Measurements from ENCODE around the gene SURF1. TPM values are rescaled to one million over a fixed set of nuclear protein-coding genes. Genes with fewer than 3 reads are reported as not detected.

SURF1 gene
- polyA plus RNA-seq, 1 experiment, result 46.1 TPM

DNA sequence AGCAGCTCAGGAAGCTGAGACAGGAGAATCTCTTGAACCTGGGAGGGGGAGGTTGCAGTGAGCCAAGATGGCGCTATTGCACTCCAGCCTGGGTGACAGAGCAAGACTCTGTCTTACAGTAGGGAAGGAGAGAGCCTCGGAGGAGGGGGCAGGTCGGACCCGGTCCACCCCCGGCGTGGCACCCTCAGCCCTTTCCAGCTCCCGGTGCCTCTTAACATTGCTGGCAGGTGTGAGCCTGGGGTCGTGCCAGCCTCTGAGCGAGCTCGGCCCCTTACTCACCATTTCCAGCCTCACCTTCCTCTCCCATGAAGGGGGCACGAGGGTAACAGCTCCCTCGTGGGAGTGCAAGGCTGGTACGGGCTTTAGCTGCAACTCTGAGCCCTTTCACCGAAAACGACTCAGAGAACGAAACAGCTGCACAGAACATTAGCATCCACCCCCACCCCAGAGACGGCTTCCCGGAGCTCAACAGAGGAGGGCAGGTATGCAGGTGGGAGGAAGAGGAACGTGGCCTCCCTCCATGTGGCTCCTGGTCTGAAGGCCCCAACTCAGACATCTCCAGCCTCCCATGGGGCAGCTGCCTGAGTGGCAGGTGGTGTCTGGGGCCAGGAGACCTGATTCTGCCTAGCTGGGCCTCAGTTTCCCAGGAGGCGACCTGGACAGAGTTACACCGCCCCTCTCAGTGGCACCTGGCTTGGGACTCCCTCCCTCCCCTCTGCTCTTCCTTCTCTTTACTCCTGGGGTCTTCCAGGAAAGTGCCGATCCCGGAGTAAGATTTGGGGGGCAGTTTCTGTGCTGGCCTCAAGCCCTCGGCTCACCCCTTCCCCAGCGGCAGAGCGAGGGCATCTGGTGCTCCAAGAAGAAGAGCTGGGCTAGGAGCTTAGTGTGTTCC, 52.8 kb downstream of the SURF1 start:
- Histone ChIP-seq H3K4me3 (ENCODE audit: low read depth, low read length) (no peak overlapping the region), H3K27me3 (ENCODE audit: control insufficient read depth, insufficient read depth, low read length) (no peaks in the 10 kb centered on the region; the same call in 1 of the 2 replicates), H3K36me3 (ENCODE audit: control insufficient read depth, insufficient read depth, low read length) (no peaks in the 10 kb centered on the region)
- DNase-seq (ENCODE audit: low read depth), result no peak
- TF ChIP-seq, protein P1, sequence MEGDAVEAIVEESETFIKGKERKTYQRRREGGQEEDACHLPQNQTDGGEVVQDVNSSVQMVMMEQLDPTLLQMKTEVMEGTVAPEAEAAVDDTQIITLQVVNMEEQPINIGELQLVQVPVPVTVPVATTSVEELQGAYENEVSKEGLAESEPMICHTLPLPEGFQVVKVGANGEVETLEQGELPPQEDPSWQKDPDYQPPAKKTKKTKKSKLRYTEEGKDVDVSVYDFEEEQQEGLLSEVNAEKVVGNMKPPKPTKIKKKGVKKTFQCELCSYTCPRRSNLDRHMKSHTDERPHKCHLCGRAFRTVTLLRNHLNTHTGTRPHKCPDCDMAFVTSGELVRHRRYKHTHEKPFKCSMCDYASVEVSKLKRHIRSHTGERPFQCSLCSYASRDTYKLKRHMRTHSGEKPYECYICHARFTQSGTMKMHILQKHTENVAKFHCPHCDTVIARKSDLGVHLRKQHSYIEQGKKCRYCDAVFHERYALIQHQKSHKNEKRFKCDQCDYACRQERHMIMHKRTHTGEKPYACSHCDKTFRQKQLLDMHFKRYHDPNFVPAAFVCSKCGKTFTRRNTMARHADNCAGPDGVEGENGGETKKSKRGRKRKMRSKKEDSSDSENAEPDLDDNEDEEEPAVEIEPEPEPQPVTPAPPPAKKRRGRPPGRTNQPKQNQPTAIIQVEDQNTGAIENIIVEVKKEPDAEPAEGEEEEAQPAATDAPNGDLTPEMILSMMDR (IDR thresholded peaks at IDR 0.05; ENCODE audit: insufficient read depth, low read depth, low read length), result no peak
- ChIA-PET CTCF (no interaction called here), POLR2A (no interaction called here)

Small RNAs within 50 kb of the gene (small RNA-seq; reads per million reads assigned to genes)
- gene RF00019 (ENCODE audit: insufficient read length, low read depth, low replicate concordance) (not detected), gene SNORD24 (ENCODE audit: insufficient read length, low read depth, low replicate concordance) (not detected), gene SNORD36A (ENCODE audit: insufficient read length, low read depth, low replicate concordance) (not detected), gene SNORD36B (ENCODE audit: insufficient read length, low read depth, low replicate concordance) (not detected), gene SNORD36C (ENCODE audit: insufficient read length, low read depth, low replicate concordance) (not detected)

Other genes with a start within 250 kb of the SURF1 start
- 18.0 and 25.1 TPM in 2 replicates for gene RALGDS, start 235.2 kb downstream of the SURF1 start, polyA plus RNA-seq (2011; rRNA removed)
- gene GBGT1, start 192.6 kb downstream of the SURF1 start, polyA plus RNA-seq (2011; rRNA removed), result 5.0 and 10.3 TPM in 2 replicates
- not detected in 2 replicates for gene OBP2B, start 147.2 kb downstream of the SURF1 start, polyA plus RNA-seq (2011; rRNA removed)
- gene ABO, start 81.3 kb downstream of the SURF1 start, polyA plus RNA-seq (2011; rRNA removed), result not detected in 2 replicates
- 8.4 and 9.4 TPM in 2 replicates for gene SURF6, start 20.3 kb downstream of the SURF1 start, polyA plus RNA-seq (2011; rRNA removed)
- gene MED22, start 8.4 kb downstream of the SURF1 start, polyA plus RNA-seq (2011; rRNA removed), result 18.4 and 28.3 TPM in 2 replicates
- 2,964 and 3,329 TPM in 2 replicates for gene RPL7A, start 8.3 kb downstream of the SURF1 start, polyA plus RNA-seq (2011; rRNA removed)
- gene SURF2, start 63 bp upstream of the SURF1 start, polyA plus RNA-seq (2011; rRNA removed), result 9.0 and 10.0 TPM in 2 replicates
- 259 and 401 TPM in 2 replicates for gene SURF4, start 19.6 kb upstream of the SURF1 start, polyA plus RNA-seq (2011; rRNA removed)
- gene STKLD1, start 19.9 kb upstream of the SURF1 start, polyA plus RNA-seq (2011; rRNA removed), result 0.70 and 1.2 TPM in 2 replicates
- 22.7 and 24.0 TPM in 2 replicates for gene REXO4, start 61.5 kb upstream of the SURF1 start, polyA plus RNA-seq (2011; rRNA removed)
- gene ADAMTS13, start 65.9 kb upstream of the SURF1 start, polyA plus RNA-seq (2011; rRNA removed), result 1.3 and 2.4 TPM in 2 replicates
- 15.8 and 19.1 TPM in 2 replicates for gene CACFD1, start 103.5 kb upstream of the SURF1 start, polyA plus RNA-seq (2011; rRNA removed)
- gene SLC2A6, start 122.6 kb upstream of the SURF1 start, polyA plus RNA-seq (2011; rRNA removed), result 5.1 and 9.0 TPM in 2 replicates
- gene MYMK, start 168.5 kb upstream of the SURF1 start, polyA plus RNA-seq (2011; rRNA removed), result not detected in 2 replicates
- gene ADAMTSL2, start 178.2 kb upstream of the SURF1 start, polyA plus RNA-seq (2011; rRNA removed), result not detected in 2 replicates

Measured in BJ (cell line).